Ishikawa (cell line): Measurements from ENCODE around the gene VWC2L.

Experiments used
- CEBPB ChIP-seq: IDR thresholded peaks from 2 replicates; pipeline ENCODE4 v1.6.1; 2012
- CREB1 ChIP-seq: IDR thresholded peaks from 2 replicates; pipeline ENCODE4 v1.6.1; 2012; ENCODE audit warnings: low read depth
- EGR1 ChIP-seq: IDR thresholded peaks from 2 replicates; pipeline ENCODE4 v1.6.1; 2012
- EP300 ChIP-seq: IDR thresholded peaks from 2 replicates; pipeline ENCODE4 v1.6.1; 2012; ENCODE audit warnings: borderline replicate concordance
- NFIC ChIP-seq: IDR thresholded peaks from 2 replicates; pipeline ENCODE4 v1.6.1; 2012
- TAF1 ChIP-seq: IDR thresholded peaks from 2 replicates; pipeline ENCODE4 v1.6.1; 2012; ENCODE audit warnings: low read depth, mild to moderate bottlenecking
- TEAD4 ChIP-seq: IDR thresholded peaks from 2 replicates; pipeline ENCODE4 v1.6.1; 2012
- TF ChIP-seq, protein P1 (sequence below): IDR thresholded peaks from 2 replicates; pipeline ENCODE4 v1.6.1; 2012; ENCODE audit warnings: low read depth, mild to moderate bottlenecking
- TF ChIP-seq, protein P2 (sequence below): IDR thresholded peaks from 2 replicates; pipeline ENCODE4 v1.6.1; 2012

DNA sequence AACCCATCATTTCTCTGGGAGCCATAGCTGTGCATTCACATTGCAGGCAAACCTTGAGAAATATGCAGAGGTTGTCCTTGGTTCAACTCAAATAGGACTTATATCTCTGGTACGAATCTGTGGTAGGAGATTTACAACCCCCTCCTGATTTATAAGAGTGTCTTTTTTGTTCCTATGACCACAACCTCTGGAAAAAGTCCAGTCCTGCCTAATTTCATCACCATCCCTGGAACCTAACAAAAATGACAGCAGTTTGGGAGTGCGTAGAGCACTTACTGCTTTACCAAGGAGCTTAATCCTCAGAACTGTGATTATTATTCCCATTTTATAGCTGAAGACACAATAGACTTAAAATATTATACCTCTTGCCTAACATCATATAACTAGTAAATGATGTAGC is 66.5 kb downstream of the VWC2L start:
- TF ChIP-seq CREB1 (no peak), NFIC (no peak), TEAD4 (no peak), EP300 (no peak), CEBPB (no peak), TAF1 (no peak), EGR1 (no peak)
- TF ChIP-seq, protein P1, sequence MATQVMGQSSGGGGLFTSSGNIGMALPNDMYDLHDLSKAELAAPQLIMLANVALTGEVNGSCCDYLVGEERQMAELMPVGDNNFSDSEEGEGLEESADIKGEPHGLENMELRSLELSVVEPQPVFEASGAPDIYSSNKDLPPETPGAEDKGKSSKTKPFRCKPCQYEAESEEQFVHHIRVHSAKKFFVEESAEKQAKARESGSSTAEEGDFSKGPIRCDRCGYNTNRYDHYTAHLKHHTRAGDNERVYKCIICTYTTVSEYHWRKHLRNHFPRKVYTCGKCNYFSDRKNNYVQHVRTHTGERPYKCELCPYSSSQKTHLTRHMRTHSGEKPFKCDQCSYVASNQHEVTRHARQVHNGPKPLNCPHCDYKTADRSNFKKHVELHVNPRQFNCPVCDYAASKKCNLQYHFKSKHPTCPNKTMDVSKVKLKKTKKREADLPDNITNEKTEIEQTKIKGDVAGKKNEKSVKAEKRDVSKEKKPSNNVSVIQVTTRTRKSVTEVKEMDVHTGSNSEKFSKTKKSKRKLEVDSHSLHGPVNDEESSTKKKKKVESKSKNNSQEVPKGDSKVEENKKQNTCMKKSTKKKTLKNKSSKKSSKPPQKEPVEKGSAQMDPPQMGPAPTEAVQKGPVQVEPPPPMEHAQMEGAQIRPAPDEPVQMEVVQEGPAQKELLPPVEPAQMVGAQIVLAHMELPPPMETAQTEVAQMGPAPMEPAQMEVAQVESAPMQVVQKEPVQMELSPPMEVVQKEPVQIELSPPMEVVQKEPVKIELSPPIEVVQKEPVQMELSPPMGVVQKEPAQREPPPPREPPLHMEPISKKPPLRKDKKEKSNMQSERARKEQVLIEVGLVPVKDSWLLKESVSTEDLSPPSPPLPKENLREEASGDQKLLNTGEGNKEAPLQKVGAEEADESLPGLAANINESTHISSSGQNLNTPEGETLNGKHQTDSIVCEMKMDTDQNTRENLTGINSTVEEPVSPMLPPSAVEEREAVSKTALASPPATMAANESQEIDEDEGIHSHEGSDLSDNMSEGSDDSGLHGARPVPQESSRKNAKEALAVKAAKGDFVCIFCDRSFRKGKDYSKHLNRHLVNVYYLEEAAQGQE = no peak
- TF ChIP-seq, protein P2, sequence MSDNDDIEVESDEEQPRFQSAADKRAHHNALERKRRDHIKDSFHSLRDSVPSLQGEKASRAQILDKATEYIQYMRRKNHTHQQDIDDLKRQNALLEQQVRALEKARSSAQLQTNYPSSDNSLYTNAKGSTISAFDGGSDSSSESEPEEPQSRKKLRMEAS = no peak
